Liver (tissue), 9 donors: ENCODE data around the gene FRYL. TPM values are rescaled to one million over a fixed set of nuclear protein-coding genes. Genes with fewer than 3 reads are reported as not detected.

Source experiments
- DNase-seq: peaks from one replicate; pipeline ENCODE4 v3.0.0-alpha.2; 2017; ENCODE audit warnings: low spot score
- H3K27ac ChIP-seq, 2 donors: one replicate each; pipeline ENCODE4 v1.7.0; 2013; ENCODE audit warnings: inconsistent platforms in 2 of 2, low read length in 2 of 2, control low read depth in 1 of 2, low read depth in 1 of 2, mild to moderate bottlenecking in 1 of 2
- H3K27me3 ChIP-seq, 4 donors: one replicate each; pipeline versions ENCODE4 v1.6.1 to v1.7.0; 2013; ENCODE audit warnings: low read length in 3 of 4, inconsistent platforms in 1 of 4, mild to moderate bottlenecking in 1 of 4, moderate library complexity in 1 of 4; ENCODE audit not compliant: control insufficient read depth in 4 of 4, insufficient read depth in 4 of 4
- H3K36me3 ChIP-seq, 4 donors: one replicate each; pipeline versions ENCODE4 v1.6.1 to v1.7.0; 2013; ENCODE audit warnings: low read length in 3 of 4, mild to moderate bottlenecking in 3 of 4, low read depth in 1 of 4, moderate library complexity in 1 of 4; ENCODE audit not compliant: control insufficient read depth in 4 of 4, insufficient read depth in 3 of 4
- H3K4me1 ChIP-seq, 4 donors: one replicate each; pipeline versions ENCODE4 v1.6.1 to v1.7.0; 2013; ENCODE audit warnings: low read length in 3 of 4, mild to moderate bottlenecking in 3 of 4, moderate library complexity in 1 of 4; ENCODE audit not compliant: control insufficient read depth in 4 of 4, insufficient read depth in 4 of 4
- H3K4me3 ChIP-seq, 3 donors: one replicate each; pipeline versions ENCODE4 v1.6.1 to v1.7.0; 2013; ENCODE audit warnings: low read length in 3 of 3, control low read depth in 1 of 3, low read depth in 1 of 3, mild to moderate bottlenecking in 1 of 3
- H3K9ac ChIP-seq, 2 donors: one replicate each; pipeline ENCODE4 v1.7.0; 2013; ENCODE audit warnings: low read length in 2 of 2, mild to moderate bottlenecking in 2 of 2, moderate library complexity in 2 of 2, control low read depth in 1 of 2, low read depth in 1 of 2
- H3K9me3 ChIP-seq, 4 donors: one replicate each; pipeline versions ENCODE4 v1.6.1 to v1.7.0; 2013; ENCODE audit warnings: low read length in 3 of 4; ENCODE audit not compliant: control insufficient read depth in 4 of 4
- ATF3 ChIP-seq: IDR thresholded peaks from 2 replicates; pipeline ENCODE4 v1.6.1; 2016; ENCODE audit warnings: antibody characterized with exemption
- CTCF ChIP-seq: fragments of 150-350 bp; IDR thresholded peaks from 2 replicates; pipeline ENCODE4 v1.5.1; 2017; ENCODE audit warnings: improper control_type of control experiment, low read depth, low read length; ENCODE audit not compliant: missing input control
- EGR1 ChIP-seq, 2 donors: IDR thresholded peaks; 2 replicates each; pipeline ENCODE4 v1.6.1; 2016 to 2018; ENCODE audit warnings: antibody characterized with exemption in 2 of 2, low read depth in 2 of 2
- FOXA1 ChIP-seq: IDR thresholded peaks from 2 replicates; pipeline ENCODE4 v1.6.1; 2016; ENCODE audit warnings: antibody characterized with exemption
- FOXA2 ChIP-seq: IDR thresholded peaks from 2 replicates; pipeline ENCODE4 v1.6.1; 2016; ENCODE audit warnings: antibody characterized with exemption
- GABPA ChIP-seq, 2 donors: IDR thresholded peaks in 1 of 2; conservative IDR thresholded peaks in 1 of 2; 2 replicates each; pipeline ENCODE4 v1.6.1; 2016; ENCODE audit warnings: antibody characterized with exemption in 2 of 2, mild to moderate bottlenecking in 1 of 2, moderate library complexity in 1 of 2
- HNF4A ChIP-seq, 2 donors: conservative IDR thresholded peaks; 2 replicates each; pipeline ENCODE4 v1.6.1; 2016; ENCODE audit warnings: antibody characterized with exemption in 2 of 2, mild to moderate bottlenecking in 2 of 2
- HNF4G ChIP-seq: IDR thresholded peaks from 2 replicates; pipeline ENCODE4 v1.6.1; 2016; ENCODE audit warnings: antibody characterized with exemption
- JUND ChIP-seq, 2 donors: IDR thresholded peaks; 2 replicates each; pipeline ENCODE4 v1.6.1; 2016; ENCODE audit warnings: antibody characterized with exemption in 2 of 2
- MAX ChIP-seq: IDR thresholded peaks from 2 replicates; pipeline ENCODE4 v1.6.1; 2016; ENCODE audit warnings: antibody characterized with exemption
- NR2F2 ChIP-seq: IDR thresholded peaks from 2 replicates; pipeline ENCODE4 v1.6.1; 2016; ENCODE audit warnings: antibody characterized with exemption
- RAD21 ChIP-seq, 2 donors: IDR thresholded peaks; 2 replicates each; pipeline ENCODE4 v1.6.1; 2016; ENCODE audit warnings: antibody characterized with exemption in 2 of 2, mild to moderate bottlenecking in 2 of 2
- REST ChIP-seq: IDR thresholded peaks from 2 replicates; pipeline ENCODE4 v1.6.1; 2016; ENCODE audit warnings: antibody characterized with exemption, mild to moderate bottlenecking
- RXRA ChIP-seq, 2 donors: IDR thresholded peaks; 2 replicates each; pipeline ENCODE4 v1.6.1; 2017 to 2018; ENCODE audit warnings: antibody characterized with exemption in 2 of 2, mild to moderate bottlenecking in 1 of 2
- SP1 ChIP-seq: IDR thresholded peaks from 2 replicates; pipeline ENCODE4 v1.6.1; 2018; ENCODE audit warnings: antibody characterized with exemption, mild to moderate bottlenecking
- TAF1 ChIP-seq: conservative IDR thresholded peaks from 2 replicates; pipeline ENCODE4 v1.6.1; 2016; ENCODE audit warnings: antibody characterized with exemption, mild to moderate bottlenecking
- YY1 ChIP-seq: IDR thresholded peaks from 2 replicates; pipeline ENCODE4 v1.6.1; 2016; ENCODE audit warnings: antibody characterized with exemption, mild to moderate bottlenecking
- ZBTB33 ChIP-seq: IDR thresholded peaks from 2 replicates; pipeline ENCODE4 v1.6.1; 2016; ENCODE audit warnings: antibody characterized with exemption
- WGBS: extraction: QIAGEN DNeasy Blood & Tissue Kit; methylation state at CpG from one replicate; pipeline ENCODE4 v1.1.7; 2013; 5-methylcytosine and 5-hydroxymethylcytosine counted together
- polyA plus RNA-seq, 2 donors: library from polyadenylated mRNA; stranded (reverse) in 1 of 2; unstranded in 1 of 2; fragments of 200-250 nt in 1 of 2; fragments of >200 nt in 1 of 2; fragmentation: Nextera tagmentation in 1 of 2; extraction: Ambion mirVana in 1 of 2; gene quantifications; one replicate each; pipeline versions ENCODE4 v1.2.1 to v1.2.3, GENCODE V29; 2013 to 2015
- total RNA-seq, 2 donors: library from RNA; depleted of rRNA; stranded (reverse); fragments of >200 nt; gene quantifications; one replicate each; pipeline ENCODE4 v1.2.3, GENCODE V29; 2014
- donor health status: healthy.
- donor health status: healthy.
- donor health status: healthy.
- donor health status: healthy.
- donor health status: healthy.

The FRYL gene
- total and polyA plus RNA-seq, 4 donors, result 5.3 to 79.0 (median 27.2) TPM

- TF ChIP-seq CTCF (no peak), YY1 (no peak), MAX (no peak), REST (no peak), GABPA (IDR thresholded peaks at IDR 0.05 in 1 of 2, conservative IDR thresholded peaks at IDR 0.05 in 1 of 2) (no peak), TAF1 (no peak), SP1 (no peak), HNF4G (no peak), EGR1 (IDR thresholded peaks at IDR 0.05; ENCODE audit: low read depth in 2 of 2) (no peak), FOXA2 (no peak), ZBTB33 (no peak), JUND (IDR thresholded peaks at IDR 0.05) (no peak), RXRA (IDR thresholded peaks at IDR 0.05) (no peak), FOXA1 (no peak), HNF4A (conservative IDR thresholded peaks at IDR 0.05) (no peak), ATF3 (no peak), RAD21 (IDR thresholded peaks at IDR 0.05) (no peak), NR2F2 (no peak)
- no peak overlapping the region for H3K9ac ChIP-seq
- no peak overlapping the region for H3K27ac ChIP-seq
- no peak for DNase-seq
- peaks cover 0 to 4% (median 3%) of the 10 kb centered on the region in 4 donors for H3K4me1 ChIP-seq
- WGBS, result 86% methylated on average over 2 of the region's 2 CpGs
- H3K9me3 ChIP-seq, result no peaks in the 10 kb centered on the region
- H3K27me3 ChIP-seq, result no peaks in the 10 kb centered on the region
- H3K4me3 ChIP-seq, result no peak overlapping the region
- no peaks in the 10 kb centered on the region for H3K36me3 ChIP-seq
These were observed 18.0 kb upstream of the FRYL start for GRCh38 chr4:48798117-48798516.
